HepG2 (cell line): ENCODE data around the gene CDK6. TPM values are rescaled to one million over a fixed set of nuclear protein-coding genes. Genes with fewer than 3 reads are reported as not detected.

ENCODE experiments used
- KDM4B ChIP-seq: sonication (generic); formaldehyde crosslinking; IDR thresholded peaks from 2 replicates; pipeline ENCODE4 v1.4.0; 2020; ENCODE audit warnings: missing genetic modification reagents
- KMT2B ChIP-seq: IDR thresholded peaks from 2 replicates; pipeline ENCODE4 v1.6.1; 2016; ENCODE audit warnings: missing genetic modification reagents, missing compliant biosample characterization
- LCORL ChIP-seq, 2 experiments: fragments of 450-650 bp in 1 of 2; sonication (generic) in 1 of 2; formaldehyde crosslinking in 1 of 2; IDR thresholded peaks; 2 replicates each; pipeline versions ENCODE4 v1.5.0 to v1.6.1; 2017 to 2020; ENCODE audit warnings: antibody characterized with exemption in 1 of 2, missing genetic modification reagents in 1 of 2
- SOX6 ChIP-seq, 2 experiments: fragments of 450-650 bp in 1 of 2; sonication (generic) in 1 of 2; formaldehyde crosslinking in 1 of 2; IDR thresholded peaks; 2 replicates each; pipeline versions ENCODE4 v1.4.0 to v1.6.1; 2017 to 2020; ENCODE audit warnings: antibody characterized with exemption in 1 of 2, mild to moderate bottlenecking in 1 of 2, missing genetic modification reagents in 1 of 2
- TRIM24 ChIP-seq: sonication (generic); formaldehyde crosslinking; IDR thresholded peaks from 2 replicates; pipeline ENCODE4 v1.8.0; 2022; ENCODE audit warnings: mild to moderate bottlenecking, missing genetic modification reagents
- ZNF264 ChIP-seq: sonication (generic); formaldehyde crosslinking; IDR thresholded peaks from 2 replicates; pipeline ENCODE4 v1.4.0; 2020; ENCODE audit warnings: missing genetic modification reagents
- ZNF503 ChIP-seq: sonication (generic); formaldehyde crosslinking; IDR thresholded peaks from 2 replicates; pipeline ENCODE4 v1.4.0; 2020; ENCODE audit warnings: missing genetic modification reagents
- ZNF75D ChIP-seq: sonication (generic); formaldehyde crosslinking; IDR thresholded peaks from 2 replicates; pipeline ENCODE4 v1.8.1; 2023; ENCODE audit warnings: missing genetic modification reagents, mild to moderate bottlenecking, borderline replicate concordance
- polyA plus RNA-seq, 8 experiments: library from polyadenylated mRNA; depleted of rRNA in 3 of 8; stranded (reverse) in 7 of 8; unstranded in 1 of 8; fragments of >200 nt; fragmentation: Illumina TruSeq in 4 of 8; extraction: Trizol in 4 of 8; gene quantifications; 2 replicates each; pipeline versions ENCODE4 v1.2.1 to v1.2.3, GENCODE V29; 2011 to 2016; ENCODE audit warnings: low read depth in 4 of 8, missing spikeins in 1 of 8, mixed read lengths in 1 of 8; ENCODE audit not compliant: insufficient read depth in 1 of 8
- total RNA-seq, 5 experiments: library from RNA; depleted of rRNA; stranded (reverse); fragments of >200 nt; fragmentation: Illumina TruSeq; extraction: Trizol; gene quantifications; 2 replicates each; pipeline ENCODE4 v1.2.3, GENCODE V29; 2016; ENCODE audit warnings: low read depth in 1 of 5
- TF ChIP-seq, protein P1 (sequence below): sonication (generic); formaldehyde crosslinking; IDR thresholded peaks from 2 replicates; pipeline ENCODE4 v1.4.0; 2020; ENCODE audit warnings: missing genetic modification reagents, borderline replicate concordance
- TF ChIP-seq, protein P2 (sequence below): sonication (generic); formaldehyde crosslinking; IDR thresholded peaks from 2 replicates; pipeline ENCODE4 v1.4.0; 2020; ENCODE audit warnings: missing genetic modification reagents
- TF ChIP-seq, protein P3 (sequence below): sonication (generic); formaldehyde crosslinking; IDR thresholded peaks from 2 replicates; pipeline ENCODE4 v1.8.0; 2022; ENCODE audit warnings: missing genetic modification reagents, mild to moderate bottlenecking, inconsistent platforms, borderline replicate concordance
- TF ChIP-seq, protein P4 (sequence below): sonication (generic); formaldehyde crosslinking; IDR thresholded peaks from 2 replicates; pipeline ENCODE4 v1.5.1; 2020; ENCODE audit warnings: mild to moderate bottlenecking, missing genetic modification reagents, borderline replicate concordance

CDK6 gene
- total and polyA plus RNA-seq, 2 of the 13 experiments (the other 11 are each of a cell fraction or from before 2014, with no cell fraction given): 34.6 to 90.8 TPM

- TF ChIP-seq, protein P1, sequence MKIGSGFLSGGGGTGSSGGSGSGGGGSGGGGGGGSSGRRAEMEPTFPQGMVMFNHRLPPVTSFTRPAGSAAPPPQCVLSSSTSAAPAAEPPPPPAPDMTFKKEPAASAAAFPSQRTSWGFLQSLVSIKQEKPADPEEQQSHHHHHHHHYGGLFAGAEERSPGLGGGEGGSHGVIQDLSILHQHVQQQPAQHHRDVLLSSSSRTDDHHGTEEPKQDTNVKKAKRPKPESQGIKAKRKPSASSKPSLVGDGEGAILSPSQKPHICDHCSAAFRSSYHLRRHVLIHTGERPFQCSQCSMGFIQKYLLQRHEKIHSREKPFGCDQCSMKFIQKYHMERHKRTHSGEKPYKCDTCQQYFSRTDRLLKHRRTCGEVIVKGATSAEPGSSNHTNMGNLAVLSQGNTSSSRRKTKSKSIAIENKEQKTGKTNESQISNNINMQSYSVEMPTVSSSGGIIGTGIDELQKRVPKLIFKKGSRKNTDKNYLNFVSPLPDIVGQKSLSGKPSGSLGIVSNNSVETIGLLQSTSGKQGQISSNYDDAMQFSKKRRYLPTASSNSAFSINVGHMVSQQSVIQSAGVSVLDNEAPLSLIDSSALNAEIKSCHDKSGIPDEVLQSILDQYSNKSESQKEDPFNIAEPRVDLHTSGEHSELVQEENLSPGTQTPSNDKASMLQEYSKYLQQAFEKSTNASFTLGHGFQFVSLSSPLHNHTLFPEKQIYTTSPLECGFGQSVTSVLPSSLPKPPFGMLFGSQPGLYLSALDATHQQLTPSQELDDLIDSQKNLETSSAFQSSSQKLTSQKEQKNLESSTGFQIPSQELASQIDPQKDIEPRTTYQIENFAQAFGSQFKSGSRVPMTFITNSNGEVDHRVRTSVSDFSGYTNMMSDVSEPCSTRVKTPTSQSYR (CRISPR knock-in tag): peak; percentile 87
- peak; percentile 98 for TF ChIP-seq ZNF503 (CRISPR knock-in tag)
- peak; percentile 81 for TF ChIP-seq ZNF264 (CRISPR knock-in tag)
- TF ChIP-seq KMT2B (CRISPR knock-in tag): 0 out of 2 replicates have a peak, but pooled peaks have one; percentile 39
- TF ChIP-seq, protein P2, sequence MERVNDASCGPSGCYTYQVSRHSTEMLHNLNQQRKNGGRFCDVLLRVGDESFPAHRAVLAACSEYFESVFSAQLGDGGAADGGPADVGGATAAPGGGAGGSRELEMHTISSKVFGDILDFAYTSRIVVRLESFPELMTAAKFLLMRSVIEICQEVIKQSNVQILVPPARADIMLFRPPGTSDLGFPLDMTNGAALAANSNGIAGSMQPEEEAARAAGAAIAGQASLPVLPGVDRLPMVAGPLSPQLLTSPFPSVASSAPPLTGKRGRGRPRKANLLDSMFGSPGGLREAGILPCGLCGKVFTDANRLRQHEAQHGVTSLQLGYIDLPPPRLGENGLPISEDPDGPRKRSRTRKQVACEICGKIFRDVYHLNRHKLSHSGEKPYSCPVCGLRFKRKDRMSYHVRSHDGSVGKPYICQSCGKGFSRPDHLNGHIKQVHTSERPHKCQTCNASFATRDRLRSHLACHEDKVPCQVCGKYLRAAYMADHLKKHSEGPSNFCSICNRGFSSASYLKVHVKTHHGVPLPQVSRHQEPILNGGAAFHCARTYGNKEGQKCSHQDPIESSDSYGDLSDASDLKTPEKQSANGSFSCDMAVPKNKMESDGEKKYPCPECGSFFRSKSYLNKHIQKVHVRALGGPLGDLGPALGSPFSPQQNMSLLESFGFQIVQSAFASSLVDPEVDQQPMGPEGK (CRISPR knock-in tag): peak; percentile 98
- TF ChIP-seq, protein P3, sequence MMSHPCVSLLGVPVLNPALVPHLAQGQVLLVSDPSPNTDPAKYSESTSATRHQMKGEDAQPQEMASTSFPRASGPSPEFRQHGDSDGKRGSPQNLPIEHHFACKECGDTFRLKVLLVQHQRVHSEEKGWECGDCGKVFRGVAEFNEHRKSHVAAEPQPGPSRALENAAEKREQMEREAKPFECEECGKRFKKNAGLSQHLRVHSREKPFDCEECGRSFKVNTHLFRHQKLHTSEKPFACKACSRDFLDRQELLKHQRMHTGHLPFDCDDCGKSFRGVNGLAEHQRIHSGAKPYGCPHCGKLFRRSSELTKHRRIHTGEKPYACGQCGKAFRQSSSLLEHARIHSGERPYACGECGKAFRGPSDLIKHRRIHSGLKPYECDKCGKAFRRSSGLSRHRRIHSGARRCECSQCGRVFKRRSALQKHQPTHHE (CRISPR knock-in tag): 0 out of 2 replicates have a peak, but pooled peaks have one; percentile 43
- TF ChIP-seq, protein P4, sequence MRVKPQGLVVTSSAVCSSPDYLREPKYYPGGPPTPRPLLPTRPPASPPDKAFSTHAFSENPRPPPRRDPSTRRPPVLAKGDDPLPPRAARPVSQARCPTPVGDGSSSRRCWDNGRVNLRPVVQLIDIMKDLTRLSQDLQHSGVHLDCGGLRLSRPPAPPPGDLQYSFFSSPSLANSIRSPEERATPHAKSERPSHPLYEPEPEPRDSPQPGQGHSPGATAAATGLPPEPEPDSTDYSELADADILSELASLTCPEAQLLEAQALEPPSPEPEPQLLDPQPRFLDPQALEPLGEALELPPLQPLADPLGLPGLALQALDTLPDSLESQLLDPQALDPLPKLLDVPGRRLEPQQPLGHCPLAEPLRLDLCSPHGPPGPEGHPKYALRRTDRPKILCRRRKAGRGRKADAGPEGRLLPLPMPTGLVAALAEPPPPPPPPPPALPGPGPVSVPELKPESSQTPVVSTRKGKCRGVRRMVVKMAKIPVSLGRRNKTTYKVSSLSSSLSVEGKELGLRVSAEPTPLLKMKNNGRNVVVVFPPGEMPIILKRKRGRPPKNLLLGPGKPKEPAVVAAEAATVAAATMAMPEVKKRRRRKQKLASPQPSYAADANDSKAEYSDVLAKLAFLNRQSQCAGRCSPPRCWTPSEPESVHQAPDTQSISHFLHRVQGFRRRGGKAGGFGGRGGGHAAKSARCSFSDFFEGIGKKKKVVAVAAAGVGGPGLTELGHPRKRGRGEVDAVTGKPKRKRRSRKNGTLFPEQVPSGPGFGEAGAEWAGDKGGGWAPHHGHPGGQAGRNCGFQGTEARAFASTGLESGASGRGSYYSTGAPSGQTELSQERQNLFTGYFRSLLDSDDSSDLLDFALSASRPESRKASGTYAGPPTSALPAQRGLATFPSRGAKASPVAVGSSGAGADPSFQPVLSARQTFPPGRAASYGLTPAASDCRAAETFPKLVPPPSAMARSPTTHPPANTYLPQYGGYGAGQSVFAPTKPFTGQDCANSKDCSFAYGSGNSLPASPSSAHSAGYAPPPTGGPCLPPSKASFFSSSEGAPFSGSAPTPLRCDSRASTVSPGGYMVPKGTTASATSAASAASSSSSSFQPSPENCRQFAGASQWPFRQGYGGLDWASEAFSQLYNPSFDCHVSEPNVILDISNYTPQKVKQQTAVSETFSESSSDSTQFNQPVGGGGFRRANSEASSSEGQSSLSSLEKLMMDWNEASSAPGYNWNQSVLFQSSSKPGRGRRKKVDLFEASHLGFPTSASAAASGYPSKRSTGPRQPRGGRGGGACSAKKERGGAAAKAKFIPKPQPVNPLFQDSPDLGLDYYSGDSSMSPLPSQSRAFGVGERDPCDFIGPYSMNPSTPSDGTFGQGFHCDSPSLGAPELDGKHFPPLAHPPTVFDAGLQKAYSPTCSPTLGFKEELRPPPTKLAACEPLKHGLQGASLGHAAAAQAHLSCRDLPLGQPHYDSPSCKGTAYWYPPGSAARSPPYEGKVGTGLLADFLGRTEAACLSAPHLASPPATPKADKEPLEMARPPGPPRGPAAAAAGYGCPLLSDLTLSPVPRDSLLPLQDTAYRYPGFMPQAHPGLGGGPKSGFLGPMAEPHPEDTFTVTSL (CRISPR knock-in tag): peak; percentile 98
- no peak for TF ChIP-seq SOX6 (IDR thresholded peaks at IDR 0.05)
- TF ChIP-seq SOX6 (CRISPR knock-in tag; IDR thresholded peaks at IDR 0.05): peak; percentile 99
- no peak for TF ChIP-seq LCORL (IDR thresholded peaks at IDR 0.05)
- peak; percentile 50; the same call in 1 of the 2 replicates for TF ChIP-seq LCORL (CRISPR knock-in tag; IDR thresholded peaks at IDR 0.05)
- TF ChIP-seq TRIM24 (CRISPR knock-in tag): no peak
- TF ChIP-seq KDM4B (CRISPR knock-in tag): peak; percentile 60; the same call in 1 of the 2 replicates
- no peak for TF ChIP-seq ZNF75D (CRISPR knock-in tag)
Measured at GRCh38 chr7:92678291-92678920, 158.0 kb downstream of the CDK6 start (continued).
